ENCODE measurements around the gene EGFL8. TPM values are rescaled to one million over a fixed set of nuclear protein-coding genes. Genes with fewer than 3 reads are reported as not detected.

The EGFL8 gene
- total and polyA plus RNA-seq, 2 donors (not counting 3 experiments of a cell fraction or from before 2014, with no cell fraction given): 9.0 to 12.6 TPM

- no peak for DNase-seq (ENCODE audit: low read depth, low spot score)
- Histone ChIP-seq H3K9me3 (replicated peaks; ENCODE audit: control insufficient read depth, insufficient read depth, low read length) (no peaks in the 10 kb centered on the region), H4K20me1 (replicated peaks; ENCODE audit: control insufficient read depth, extremely low read depth, insufficient read depth, low read length) (no peaks in the 10 kb centered on the region), H3K27me3 (ENCODE audit: control insufficient read depth in 2 of 2, insufficient read depth in 2 of 2, low read length in 2 of 2) (no peaks in the 10 kb centered on the region), H3K36me3 (ENCODE audit: control insufficient read depth in 2 of 2, extremely low read depth in 1 of 2, insufficient read depth in 2 of 2, low read length in 2 of 2) (peaks cover 7 to 13% of the 10 kb centered on the region in 2 experiments), H3K4me2 (ENCODE audit: insufficient read depth, low read length) (no peak overlapping the region), H3K9ac (replicated peaks; ENCODE audit: extremely low read depth, insufficient read depth, low read length) (no peak overlapping the region), H2AFZ (ENCODE audit: low read depth, low read length) (no peak overlapping the region), H3K4me1 (ENCODE audit: control insufficient read depth, extremely low read depth, insufficient read depth, low read length) (peaks cover 11% of the 10 kb centered on the region), H3K9me1 (replicated peaks; ENCODE audit: control insufficient read depth, extremely low read depth, insufficient read depth, low read length) (no peaks in the 10 kb centered on the region), H3K27ac (ENCODE audit: insufficient read depth, low read depth, low read length) (no peak overlapping the region), H3K4me3 (replicated peaks in 1 of 3; ENCODE audit: insufficient read depth in 1 of 3, low read depth in 1 of 3, low read length in 3 of 3) (no peak overlapping the region), H3K79me2 (ENCODE audit: control insufficient read depth, insufficient read depth, low read length) (no peaks in the 10 kb centered on the region)
- dilution Hi-C loops (cut with MboI; ENCODE audit: extremely low pct_ligation_motif_present, low sequenced_read_pairs) (no loop called here), intact Hi-C loops (cut with micrococcal nuclease) (no loop called here)
- ChIA-PET POLR2A (no interaction called here), CTCF (no interaction called here)
- no peak for FAIRE-seq
- TF ChIP-seq MAX (IDR thresholded peaks at IDR 0.05; ENCODE audit: insufficient read depth, insufficient read length): no peak
- no peak for TF ChIP-seq EZH2 (IDR thresholded peaks at IDR 0.05; ENCODE audit: borderline replicate concordance, low read depth, low read length, severe bottlenecking)
- TF ChIP-seq MYC (IDR thresholded peaks at IDR 0.05; ENCODE audit: low read depth, low read length): no peak
- no peak for TF ChIP-seq GATA2 (IDR thresholded peaks at IDR 0.05; ENCODE audit: insufficient read depth, insufficient read length, low read depth, low read length)
- TF ChIP-seq CTCF (IDR thresholded peaks at IDR 0.05; ENCODE audit: extremely low read depth in 1 of 2, insufficient read depth in 1 of 2, low read depth in 1 of 2, low read length in 2 of 2): no peak
- no peak for TF ChIP-seq POLR2A (IDR thresholded peaks at IDR 0.05; ENCODE audit: low read depth, low read length)
- no peak for TF ChIP-seq FOS (IDR thresholded peaks at IDR 0.05; ENCODE audit: borderline replicate concordance, insufficient read depth, low read length)
- no peak for TF ChIP-seq JUN (IDR thresholded peaks at IDR 0.05; ENCODE audit: borderline replicate concordance, insufficient read depth, insufficient read length, low read depth)
- TF ChIP-seq POLR2AphosphoS5 (IDR thresholded peaks at IDR 0.05; ENCODE audit: insufficient read depth, low read depth, low read length): no peak
- BruUV-seq (replicated peaks): no TSS peak
Observed at GRCh38 chr6:32200711-32201475, 36.5 kb downstream of the EGFL8 start.

All from endothelial cell of umbilical vein (primary cell).